Panc1 (cell line): ENCODE data around the gene PPP1R1A.

ENCODE experiments used
- CTCF ChIP-seq: fragments of 450-650 bp; IDR thresholded peaks from 2 replicates; pipeline ENCODE4 v1.5.1; 2017; ENCODE audit warnings: mild to moderate bottlenecking
- POLR2AphosphoS5 ChIP-seq: IDR thresholded peaks from 2 replicates; pipeline ENCODE4 v1.6.1; 2012; ENCODE audit warnings: mild to moderate bottlenecking, low read depth, low read length, moderate library complexity
- REST ChIP-seq, 2 experiments: IDR thresholded peaks; 2 replicates each; pipeline ENCODE4 v1.6.1; 2011 to 2012; ENCODE audit warnings: low read depth in 2 of 2, control low read depth in 1 of 2, low read length in 1 of 2, mild to moderate bottlenecking in 1 of 2, moderate library complexity in 1 of 2; ENCODE audit not compliant: insufficient read depth in 1 of 2
- SIN3A ChIP-seq: IDR thresholded peaks from 2 replicates; pipeline ENCODE4 v1.6.1; 2012; ENCODE audit warnings: low read depth, mild to moderate bottlenecking, low read length, moderate library complexity, borderline replicate concordance; ENCODE audit not compliant: insufficient read depth
- TCF7L2 ChIP-seq: IDR thresholded peaks from 2 replicates; pipeline ENCODE4 v1.6.1; 2011; ENCODE audit warnings: mild to moderate bottlenecking, low read depth, low read length, inconsistent platforms

GRCh38 chr12:54558311-54558710 lies 30.1 kb downstream of the PPP1R1A start:
- TF ChIP-seq POLR2AphosphoS5, result no peak
- TF ChIP-seq CTCF, result no peak
- TF ChIP-seq TCF7L2, result no peak
- no peak for TF ChIP-seq SIN3A
- no peak for TF ChIP-seq REST (IDR thresholded peaks at IDR 0.05; ENCODE audit: insufficient read depth in 1 of 2, low read depth in 2 of 2, low read length in 1 of 2)
